ENCODE data around the gene ZNF670.
"Not testable (repeated sequence)": the region's sequence is repeated elsewhere in the genome, so short reads cannot be mapped to it uniquely, and the experiment has no call there.

Gene ZNF670

GRCh38 chr1:247037511-247038320 is 40.9 kb downstream of the ZNF670 start:
- DNase-seq = no peak

GRCh38 chr1:247032306-247032705 is 46.3 kb downstream of the ZNF670 start:
- not testable (repeated sequence) for DNase-seq
